Measurements from ENCODE around the gene ASCL5.
"Not testable (repeated sequence)": the region's sequence is repeated elsewhere in the genome, so short reads cannot be mapped to it uniquely, and the experiment has no call there.

ASCL5 gene, protein sequence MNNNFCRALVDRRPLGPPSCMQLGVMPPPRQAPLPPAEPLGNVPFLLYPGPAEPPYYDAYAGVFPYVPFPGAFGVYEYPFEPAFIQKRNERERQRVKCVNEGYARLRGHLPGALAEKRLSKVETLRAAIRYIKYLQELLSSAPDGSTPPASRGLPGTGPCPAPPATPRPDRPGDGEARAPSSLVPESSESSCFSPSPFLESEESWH

DNA sequence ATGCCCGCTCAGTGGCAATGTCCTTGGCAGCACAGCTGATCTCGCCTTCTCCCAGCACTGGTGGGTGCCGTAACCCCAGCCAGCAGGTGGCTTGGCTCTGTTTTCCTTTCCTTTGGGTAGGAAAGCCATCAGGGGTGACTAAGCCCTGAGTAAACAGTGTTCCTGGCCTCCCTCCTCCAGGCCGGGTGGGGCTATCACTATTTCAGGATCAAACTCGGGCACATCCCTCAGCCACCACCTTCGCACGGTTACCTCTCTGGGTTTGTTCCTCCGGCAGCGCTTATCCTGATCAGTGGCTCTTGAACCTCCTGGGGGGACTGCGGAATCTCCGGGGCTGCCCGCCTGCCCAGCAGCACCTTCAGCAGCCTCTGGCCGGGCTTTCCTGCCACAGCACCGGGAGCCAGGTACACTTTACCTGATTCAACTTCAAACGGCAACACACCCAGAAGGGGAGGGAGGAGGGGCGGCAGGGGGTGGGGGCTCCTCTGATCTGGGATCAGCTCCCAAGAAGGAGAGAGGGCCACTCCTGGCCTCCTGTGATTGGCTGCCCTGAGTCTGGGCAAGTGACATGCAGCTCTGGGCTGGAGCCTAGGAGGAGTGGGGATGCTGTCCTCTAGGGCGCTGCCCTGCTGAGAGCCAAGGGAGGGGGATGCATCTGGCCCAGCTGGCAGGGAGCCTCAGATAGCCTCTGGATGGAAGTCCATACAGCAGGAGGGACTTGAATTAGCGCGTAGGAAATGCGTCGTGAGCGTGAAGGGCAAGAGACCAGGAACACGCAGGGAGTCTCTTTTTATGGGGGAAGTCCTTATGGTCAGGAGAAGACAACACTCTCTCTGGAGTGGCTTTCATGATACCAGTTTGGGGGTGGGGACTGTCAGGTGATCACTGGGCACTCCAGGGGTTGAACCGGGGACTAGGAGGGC is at the start of gene ASCL5:
ASCL5 (minus strand) TSS at position 353 of the 923 bp plus-strand sequence. CDS start 11,812 bp downstream, outside the sequence.
- no peak for DNase-seq

DNA sequence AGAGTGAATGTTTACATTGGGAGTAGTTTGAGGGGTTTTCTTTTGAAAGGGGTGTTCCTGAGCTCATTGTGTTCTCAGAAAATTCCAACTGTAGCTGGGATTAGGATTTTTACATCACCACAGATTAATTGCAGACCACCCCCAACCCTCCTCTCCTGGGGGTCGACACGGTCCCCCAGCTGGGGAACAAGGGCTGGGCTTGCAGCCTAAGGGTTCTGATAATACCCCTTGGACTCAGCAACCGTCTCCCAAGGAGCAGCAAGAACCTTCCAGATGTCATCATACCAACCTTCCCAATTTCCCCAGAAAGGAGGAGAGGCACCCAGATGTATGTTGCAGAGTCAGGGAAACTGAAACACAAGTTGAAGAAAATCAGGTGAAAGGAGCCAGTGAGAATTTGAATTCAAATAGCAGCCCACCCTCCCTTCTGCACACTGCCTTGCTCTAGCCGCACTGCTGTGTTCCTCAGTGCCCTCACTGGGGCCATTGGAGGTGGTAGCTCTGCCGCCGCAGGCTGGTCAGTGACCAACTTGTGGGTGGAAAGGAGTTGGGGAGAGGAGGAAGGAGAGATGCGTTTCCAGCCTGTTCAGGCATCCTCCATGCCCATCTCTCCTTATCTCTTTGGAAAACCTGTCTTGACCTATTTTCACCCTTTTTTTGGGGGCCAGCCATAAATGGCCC is 49.0 kb upstream of the ASCL5 start:
- no peak for DNase-seq

DNA sequence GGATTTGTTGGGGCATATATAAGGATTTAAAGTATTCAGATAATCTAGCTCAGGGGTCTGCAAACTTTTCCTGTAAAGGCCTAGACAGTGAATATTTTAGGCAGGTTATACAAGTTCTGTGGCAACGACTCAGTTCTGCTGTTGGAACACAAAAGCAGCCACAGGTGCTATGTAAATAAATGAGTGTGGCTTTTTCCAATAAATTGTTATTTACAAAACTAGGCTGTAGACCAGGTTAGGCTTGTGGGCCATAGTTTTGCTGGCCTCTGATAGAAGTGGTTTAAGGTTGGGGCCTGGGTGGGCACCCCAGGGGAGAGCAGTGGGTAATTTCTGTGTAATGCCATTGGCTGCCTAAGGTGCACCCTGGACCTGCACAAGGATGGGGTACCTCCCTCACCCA is 46.8 kb upstream of the ASCL5 start:
- no peak for DNase-seq

DNA sequence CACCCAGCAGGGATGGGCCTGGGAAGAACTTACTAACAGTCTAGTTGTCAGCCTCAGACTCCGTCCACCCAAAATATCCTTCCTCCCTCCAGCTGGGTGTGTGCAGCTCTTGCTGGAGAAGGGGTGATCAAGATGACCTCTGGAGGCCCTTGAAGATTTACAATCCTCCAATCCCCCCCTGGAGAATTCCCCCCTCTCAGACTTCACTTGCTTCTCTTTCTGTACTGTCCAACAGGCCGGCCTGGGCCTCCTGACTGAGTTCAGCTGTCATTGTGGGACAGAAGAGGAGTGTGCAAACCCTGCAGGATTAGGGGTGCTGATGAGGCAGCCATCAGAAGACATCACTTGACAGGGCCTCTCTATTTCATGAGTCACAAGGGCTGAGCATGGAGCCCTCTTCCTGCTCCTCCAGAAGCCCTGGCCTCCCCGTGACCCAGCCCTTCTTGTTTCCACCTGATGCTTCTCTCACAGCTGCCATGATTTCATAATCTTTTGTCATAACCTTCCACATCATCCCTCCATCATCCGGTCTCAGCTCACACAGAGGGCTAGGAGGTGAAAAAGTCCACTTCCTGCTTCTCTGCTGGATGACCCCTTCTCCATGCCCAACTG is 46.1 kb upstream of the ASCL5 start:
- DNase-seq: no peak

DNA sequence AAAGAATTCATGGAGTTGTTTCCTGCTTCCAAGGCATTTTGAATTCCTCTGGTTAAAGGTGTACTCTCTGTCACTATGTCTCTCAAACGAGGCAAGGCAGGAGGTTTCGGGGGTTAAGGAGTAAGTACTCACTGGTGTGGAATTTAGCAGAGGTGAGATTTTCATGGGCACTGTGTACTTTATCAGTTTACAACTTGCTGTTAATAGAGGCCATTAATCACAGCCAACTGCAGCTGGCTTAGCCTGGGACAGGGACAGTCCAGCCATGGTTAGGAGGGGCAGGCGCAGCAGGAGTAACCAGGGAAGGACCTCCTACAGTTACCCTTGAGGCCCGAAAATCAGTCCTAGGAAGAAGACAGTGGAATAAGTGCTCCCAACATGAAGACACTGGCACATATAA is 45.3 kb upstream of the ASCL5 start:
- DNase-seq: no peak

DNA sequence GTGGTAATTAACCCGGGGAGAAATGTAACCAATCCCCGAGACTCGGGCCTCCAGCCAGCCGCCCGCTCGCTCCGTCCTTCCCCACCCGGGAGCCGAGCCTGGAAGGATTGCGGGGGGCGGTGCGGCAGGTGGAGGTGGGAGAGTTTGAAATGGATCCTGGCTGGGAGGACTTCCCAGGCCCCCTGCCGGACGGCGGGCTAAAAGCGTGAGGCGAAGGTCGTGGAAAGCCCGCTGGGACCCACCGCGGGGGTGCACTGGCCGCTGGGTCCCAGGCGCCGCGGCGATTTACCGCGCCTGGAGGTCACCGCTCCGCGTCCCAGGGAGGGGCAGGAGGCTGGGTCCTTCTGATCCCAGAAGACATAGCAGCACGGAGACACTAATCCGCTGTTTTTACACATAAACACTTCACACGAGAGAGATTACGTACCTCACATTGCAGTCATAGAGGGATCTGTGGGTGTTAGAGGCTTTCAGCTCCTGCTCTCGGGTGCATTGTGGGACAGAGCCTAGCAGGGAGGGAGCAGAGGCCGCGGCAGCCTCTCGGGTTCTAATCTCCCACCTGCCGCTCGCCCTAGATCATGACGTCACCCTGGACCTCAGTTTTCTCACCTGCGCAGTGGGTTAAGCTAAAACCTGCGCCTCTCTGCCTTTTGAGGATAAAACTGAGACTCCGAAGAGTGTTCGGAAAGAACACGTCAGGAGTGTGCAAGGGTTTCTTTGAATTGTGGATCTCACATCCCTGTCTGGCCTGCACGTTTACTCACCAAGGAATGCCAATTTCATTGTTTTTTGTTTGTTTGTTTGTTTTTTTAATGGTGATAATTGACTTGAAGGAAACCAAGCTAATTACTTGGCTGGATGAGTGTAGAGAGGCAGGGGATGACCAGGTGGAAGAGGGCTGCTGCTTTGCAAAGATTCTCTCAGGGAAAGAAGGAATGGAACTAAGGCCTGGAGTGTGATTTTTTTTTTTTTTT is 44.4 kb upstream of the ASCL5 start:
- peak; percentile 45 for DNase-seq

DNA sequence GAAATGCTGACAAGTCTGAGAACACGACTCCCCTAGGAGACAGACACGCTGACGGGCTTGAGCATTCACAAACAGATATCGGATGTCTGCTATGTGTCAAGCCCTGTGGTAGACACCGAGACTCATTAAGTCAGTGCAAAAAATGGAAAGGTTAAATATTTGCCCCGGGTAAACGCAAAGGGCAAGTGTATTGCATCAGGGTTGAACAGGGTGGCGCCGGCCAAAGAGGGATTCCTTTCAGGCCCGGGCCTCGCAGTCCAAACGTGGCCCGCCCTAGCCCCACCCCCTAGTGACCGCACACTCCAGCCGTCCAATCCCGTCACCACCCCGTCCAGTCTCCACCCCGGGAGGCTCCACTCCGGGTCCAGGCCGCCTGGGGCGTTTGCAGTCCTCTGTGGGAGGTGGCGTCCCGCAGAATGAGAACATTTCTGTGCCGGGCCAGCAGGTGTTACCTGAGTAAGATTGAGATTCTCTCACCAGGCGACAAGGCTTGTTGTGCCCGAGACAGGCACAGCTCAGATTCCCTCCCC is 43.6 kb upstream of the ASCL5 start:
- peak; percentile 83 for DNase-seq

DNA sequence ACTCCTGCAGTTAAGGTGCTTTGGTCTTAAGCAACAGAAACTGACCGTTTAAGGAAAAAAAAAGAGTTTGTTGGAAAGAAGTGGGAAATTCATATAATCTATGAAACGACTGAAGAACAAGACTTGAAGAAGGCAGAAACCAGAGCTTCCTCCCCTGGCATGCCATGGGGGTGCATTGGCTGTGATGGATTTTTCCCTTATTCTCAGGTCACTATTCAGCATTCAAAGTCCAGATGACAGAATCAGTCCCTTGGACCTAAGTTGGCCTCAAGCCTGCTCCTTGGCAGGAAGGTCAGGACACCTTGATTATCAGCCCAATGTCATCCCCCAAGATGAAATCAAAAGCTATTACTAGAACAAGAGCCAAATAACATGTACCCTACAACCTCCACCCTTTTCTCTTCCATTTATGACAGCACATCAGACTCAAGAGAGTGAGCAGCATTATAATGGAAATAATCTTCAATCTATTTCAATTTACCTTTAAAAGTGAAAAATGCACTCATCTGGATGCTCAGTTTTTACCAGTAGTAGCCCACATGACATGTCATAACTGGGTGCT is 43.1 kb upstream of the ASCL5 start:
- no peak for DNase-seq

DNA sequence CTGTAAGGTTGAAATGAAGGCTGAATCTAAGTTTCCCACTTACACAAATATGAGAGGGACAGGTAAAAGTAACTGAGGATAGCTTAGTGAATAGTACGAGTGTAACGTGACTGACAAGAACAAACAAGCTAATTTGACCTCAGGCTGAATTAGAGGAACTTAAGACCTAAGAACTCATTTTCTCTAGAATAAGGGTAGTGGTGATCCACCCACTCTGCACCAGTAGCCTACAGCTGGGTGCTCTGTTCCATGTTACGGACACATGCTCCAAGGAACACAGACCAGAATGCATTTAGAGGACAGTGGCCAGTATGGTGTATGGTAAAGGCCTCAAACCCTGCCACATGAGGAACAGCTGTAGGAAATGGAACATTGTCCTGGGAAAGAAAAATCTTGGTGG is 42.2 kb upstream of the ASCL5 start:
- no peak for DNase-seq

DNA sequence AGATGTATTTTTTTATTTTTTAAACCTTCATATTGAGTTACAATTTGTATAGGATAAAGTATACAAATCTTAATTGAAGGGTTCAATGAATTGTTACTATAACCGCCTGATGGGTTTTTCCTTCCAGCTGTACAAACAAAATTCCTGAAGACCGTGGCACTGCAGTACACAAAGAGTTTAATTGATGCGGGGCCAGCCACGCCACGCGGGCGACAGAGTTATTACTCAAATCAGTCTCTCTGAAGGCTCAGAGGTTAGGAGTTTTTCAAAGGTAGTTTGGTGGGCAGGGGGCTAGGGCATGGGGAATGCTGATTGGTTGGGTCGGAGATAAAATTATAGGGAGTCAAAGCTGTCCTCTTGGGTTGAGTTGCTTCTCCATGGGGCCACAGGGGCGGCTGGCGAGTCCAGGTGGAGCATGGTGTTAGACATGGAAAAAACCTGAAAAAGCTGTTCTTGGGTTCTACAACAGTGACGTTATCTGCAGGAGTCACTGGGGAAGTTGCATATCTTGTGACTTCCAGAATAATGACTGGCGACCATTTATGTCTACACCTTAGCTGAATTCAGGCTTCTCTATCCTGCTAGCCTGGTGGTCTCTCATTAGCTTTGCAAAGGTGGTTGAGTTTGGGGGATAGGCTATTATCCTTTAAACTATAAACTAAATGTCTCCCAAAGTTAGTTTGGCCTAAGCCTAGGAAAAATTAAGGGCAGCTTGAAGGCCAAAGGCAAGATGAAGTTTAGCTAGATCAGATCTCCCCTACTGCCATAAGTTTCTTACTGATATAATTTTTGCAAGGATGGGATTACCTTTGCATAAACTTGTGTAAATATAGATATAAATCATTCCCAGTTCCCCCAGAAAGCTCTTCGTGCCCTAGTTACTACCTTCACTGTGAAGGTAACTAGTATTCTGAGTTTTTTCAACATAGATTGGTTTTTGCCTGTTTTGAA is 40.3 kb upstream of the ASCL5 start:
- DNase-seq: no peak

DNA sequence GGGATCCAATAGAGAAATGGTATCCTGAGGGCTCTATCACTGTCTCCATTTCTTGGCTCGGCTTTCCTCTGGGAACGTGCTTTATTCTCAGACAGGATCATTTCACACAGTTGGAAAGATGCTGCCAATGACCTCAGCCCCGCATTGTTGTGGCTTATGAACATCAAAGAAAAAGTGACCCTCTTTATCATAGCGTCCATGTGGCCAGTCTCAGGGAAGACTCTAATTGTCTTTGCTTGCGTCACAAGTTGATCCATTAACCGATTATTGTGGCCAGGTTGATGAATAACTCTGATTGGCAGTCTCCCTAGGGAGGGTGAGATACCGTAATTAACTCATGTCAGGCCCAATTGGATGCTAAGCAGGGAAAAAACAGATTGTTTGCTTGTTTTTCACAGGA is 37.7 kb upstream of the ASCL5 start:
- DNase-seq: no peak

DNA sequence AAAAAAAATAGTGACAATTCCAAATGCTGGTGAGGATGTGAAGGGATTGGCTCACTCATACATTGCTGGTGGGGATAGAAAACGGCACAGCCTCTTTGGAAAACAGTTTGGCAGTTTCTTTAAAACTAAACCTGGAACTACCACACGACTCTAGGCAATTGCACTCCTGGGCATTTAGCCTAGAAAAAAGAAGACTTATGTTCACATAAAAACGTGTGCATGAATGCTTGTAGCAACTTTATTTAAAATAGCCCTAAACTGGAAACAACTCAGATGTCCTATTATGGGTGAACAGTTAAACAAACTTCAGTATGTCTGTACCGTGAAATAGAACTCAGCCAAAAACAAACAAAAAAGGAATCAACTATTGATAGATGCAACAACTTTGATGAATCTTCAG is 36.7 kb upstream of the ASCL5 start:
- no peak for DNase-seq

DNA sequence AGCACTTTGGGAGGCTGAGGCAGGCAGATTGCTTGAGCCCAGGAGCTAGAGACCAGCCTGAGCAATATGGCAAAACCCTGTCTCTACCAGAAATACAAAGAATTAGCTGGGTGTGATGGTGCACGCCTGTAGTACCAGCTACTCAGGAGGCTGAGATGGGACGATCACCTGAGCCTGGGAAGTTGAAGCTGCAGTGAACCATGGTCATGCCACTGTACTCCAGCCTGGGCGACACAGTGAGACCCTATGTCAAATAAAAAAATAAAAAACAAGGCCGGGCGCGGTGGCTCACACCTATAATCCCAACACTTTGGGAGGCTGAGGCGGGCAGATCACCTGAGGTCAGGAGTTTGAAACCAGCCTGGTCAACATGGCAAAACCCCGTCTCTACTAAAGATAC is 36.1 kb upstream of the ASCL5 start:
- DNase-seq: not testable (repeated sequence)

DNA sequence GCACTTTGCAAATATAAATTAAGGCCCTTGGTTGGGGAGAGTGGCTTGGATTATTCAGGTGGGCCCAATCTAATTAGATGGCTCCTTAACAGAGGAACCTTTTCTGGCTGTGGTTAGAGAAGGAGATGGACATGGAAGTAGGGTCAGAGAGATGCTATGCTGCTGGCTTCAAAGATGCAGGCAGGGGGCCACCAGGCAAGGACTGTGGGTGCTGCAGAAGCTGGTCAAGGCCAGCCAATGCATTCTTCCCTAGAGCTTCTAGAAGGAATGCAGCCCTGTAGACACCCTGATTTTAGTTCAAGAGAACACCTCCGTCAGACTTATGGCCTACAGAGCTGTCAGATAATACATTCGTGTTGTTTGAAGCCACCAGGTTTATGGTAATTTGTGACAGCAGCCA is 31.0 kb upstream of the ASCL5 start:
- DNase-seq: no peak

DNA sequence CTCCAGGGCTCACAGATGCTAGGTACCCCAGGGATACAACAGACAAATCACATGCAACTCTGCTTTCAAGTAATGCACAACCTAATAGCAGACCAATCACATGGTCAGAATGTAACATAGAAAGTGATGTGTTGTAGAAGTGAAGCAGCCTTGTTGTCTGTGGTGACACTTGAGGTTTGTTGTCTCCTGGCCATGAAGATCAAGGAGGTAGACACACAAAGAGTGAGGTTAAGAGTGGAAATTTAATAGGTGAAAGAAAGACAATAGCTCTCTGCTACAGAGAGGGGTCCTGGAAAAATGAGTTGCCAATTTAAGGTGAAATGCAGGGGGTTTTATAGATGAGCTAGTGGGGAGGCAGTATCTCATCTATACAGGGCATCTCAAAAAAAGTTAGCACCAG is 29.8 kb upstream of the ASCL5 start:
- no peak for DNase-seq

DNA sequence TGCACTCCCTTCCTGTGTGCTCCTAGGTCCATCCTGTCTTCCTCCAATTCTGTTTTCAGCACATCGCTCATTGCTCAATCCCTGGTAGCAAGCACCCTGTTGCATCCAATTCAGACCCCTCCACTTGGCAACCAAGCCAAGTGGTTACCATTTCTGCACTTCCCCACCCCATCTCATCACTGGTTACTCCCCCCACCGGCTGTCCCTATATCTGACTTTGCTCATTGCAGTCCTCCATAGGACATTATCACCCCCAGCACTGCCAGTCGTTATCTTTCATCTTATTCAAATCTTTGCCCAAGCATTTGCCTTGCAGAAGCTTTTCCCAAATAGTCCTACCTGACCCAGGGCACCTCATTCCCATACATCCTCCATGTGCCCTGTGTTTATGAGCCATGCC is 29.4 kb upstream of the ASCL5 start:
- DNase-seq: no peak

DNA sequence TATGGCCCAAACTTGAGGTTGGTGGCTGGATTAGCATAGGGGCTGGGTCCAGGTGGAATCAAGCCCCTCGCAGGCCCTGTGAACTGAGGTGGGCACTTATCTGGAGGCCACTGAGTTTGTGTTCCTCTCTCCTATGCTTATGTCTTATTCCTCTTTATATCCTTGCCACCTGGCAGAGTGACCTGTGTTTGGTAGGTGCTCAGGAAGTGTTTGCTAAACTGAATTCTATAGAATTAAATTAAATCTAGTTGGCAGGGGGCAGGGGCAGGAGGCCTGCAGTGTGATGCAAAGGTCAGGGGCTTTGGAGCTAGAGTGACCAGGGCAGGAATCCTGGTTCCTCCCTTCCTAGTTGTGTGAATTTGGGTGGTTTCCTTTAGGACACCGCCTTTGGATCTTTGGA is 28.4 kb upstream of the ASCL5 start:
- no peak for DNase-seq

DNA sequence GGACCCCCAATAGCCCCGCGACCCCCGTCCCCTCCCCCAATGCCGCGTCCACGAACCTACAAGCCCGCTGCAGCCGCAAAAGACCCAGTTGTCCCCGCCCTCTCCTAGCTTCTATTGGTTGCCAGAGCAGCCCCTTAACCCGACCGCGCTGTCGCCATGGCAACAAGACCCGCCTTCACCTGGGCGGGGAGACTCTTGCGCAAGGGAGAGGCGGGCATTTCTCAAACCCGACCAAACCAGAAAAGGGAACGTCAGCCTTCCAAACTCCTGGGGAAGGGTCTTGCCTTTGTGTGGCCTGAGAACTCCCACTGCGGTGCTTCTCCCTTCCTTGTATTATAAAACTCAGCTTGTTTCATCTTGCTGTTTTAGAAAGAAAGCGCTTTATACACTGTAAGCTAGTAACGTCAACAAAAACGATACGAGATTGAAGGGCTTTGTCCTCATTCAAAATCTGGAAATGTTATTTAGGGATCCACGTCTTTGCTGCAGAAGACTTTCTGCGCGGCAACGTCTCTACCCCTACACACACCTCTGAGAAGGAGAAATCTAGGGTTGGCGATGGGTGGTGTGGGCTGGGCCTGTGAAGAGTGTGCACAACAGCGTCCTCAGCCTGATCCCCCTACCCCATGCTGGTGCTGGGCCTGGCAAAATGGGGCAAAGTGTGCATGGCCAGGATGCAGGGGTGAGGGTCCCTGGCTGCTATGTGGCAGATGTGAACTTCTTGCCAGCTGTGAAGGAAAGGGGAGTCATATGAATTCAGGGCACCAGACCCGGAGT is 27.6 kb upstream of the ASCL5 start, which contains the start of gene TMEM9:
TMEM9 (minus strand) TSS at position 86 of the 777 bp plus-strand sequence. CDS start 551 bp downstream, outside the sequence.
- peak; percentile 97 for DNase-seq

Data from CD4-positive, alpha-beta T cell treated with Interleukin-21 for 1 hour (primary cell).